Esophagus squamous epithelium (tissue), 4 donors: ENCODE measurements around the gene DYNC1LI1.

Experiments
- CTCF ChIP-seq, 6 experiments: fragments of 450-650 bp in 4 of 6; fragments of 200-600 bp in 2 of 6; sonication (generic) in 2 of 6; IDR thresholded peaks; one replicate each; pipeline ENCODE4 v1.5.1; 2016 to 2019; ENCODE audit warnings: antibody characterized with exemption in 6 of 6, mild to moderate bottlenecking in 4 of 6, moderate library complexity in 4 of 6
- POLR2A ChIP-seq, 4 donors: fragments of 450-650 bp; IDR thresholded peaks; one replicate each; pipeline ENCODE4 v1.6.1; 2017; ENCODE audit warnings: antibody characterized with exemption in 4 of 4, mild to moderate bottlenecking in 4 of 4, moderate library complexity in 3 of 4

GRCh38 chr3:32614956-32615355 lies 44.3 kb upstream of the DYNC1LI1 start:
- TF ChIP-seq CTCF (IDR thresholded peaks at IDR 0.05) (no peak), POLR2A (IDR thresholded peaks at IDR 0.05) (no peak)
